Stimulated activated CD8-positive, alpha-beta memory T cell treated with anti-CD3 and anti-CD28 coated beads, Interleukin-4, amount 100 ng/mL, for 1 hour (primary cell): ENCODE data around the gene TMEM131L.

ENCODE experiments used
- DNase-seq, 2 donors: peaks; one replicate each; pipeline ENCODE4 v3.0.0-alpha.2; 2020; ENCODE audit warnings: low read depth in 2 of 2, low spot score in 1 of 2

The TMEM131L gene

GRCh38 chr4:153570228-153570973, 104.2 kb downstream of the TMEM131L start:
- no peak for DNase-seq

GRCh38 chr4:153571006-153571545, 104.9 kb downstream of the TMEM131L start:
- DNase-seq = no peak

DNA sequence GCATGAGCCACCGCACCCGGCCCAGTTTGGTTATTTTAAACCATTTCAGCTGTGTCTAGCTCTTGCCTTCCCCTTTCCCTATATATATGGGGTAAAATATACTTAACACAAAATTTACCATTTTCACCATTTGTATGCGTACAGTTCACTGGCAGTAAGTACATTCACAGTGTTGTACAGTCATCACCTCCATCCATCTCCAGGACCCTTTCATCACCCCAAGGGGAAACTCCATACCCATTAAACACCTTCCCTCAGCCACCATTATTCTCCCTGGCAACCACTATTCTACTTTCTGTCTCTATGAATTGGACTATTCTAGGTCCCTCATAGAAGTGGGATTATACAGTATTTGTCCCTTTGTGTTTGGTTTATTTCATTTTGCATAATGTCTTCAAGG, 106.4 kb downstream of the TMEM131L start:
- no peak for DNase-seq

- DNase-seq = no peak
These were observed 107.1 kb downstream of the TMEM131L start for GRCh38 chr4:153573221-153573620.

- DNase-seq = peak in 1 of 2 donors; percentile 45
These were observed 108.0 kb downstream of the TMEM131L start for GRCh38 chr4:153573881-153574802.

GRCh38 chr4:153576443-153576774, 110.2 kb downstream of the TMEM131L start:
- DNase-seq = no peak

GRCh38 chr4:153577053-153577452, 110.9 kb downstream of the TMEM131L start:
- no peak for DNase-seq

- DNase-seq = no peak
These were observed 113.2 kb downstream of the TMEM131L start for GRCh38 chr4:153579410-153579809.

DNA sequence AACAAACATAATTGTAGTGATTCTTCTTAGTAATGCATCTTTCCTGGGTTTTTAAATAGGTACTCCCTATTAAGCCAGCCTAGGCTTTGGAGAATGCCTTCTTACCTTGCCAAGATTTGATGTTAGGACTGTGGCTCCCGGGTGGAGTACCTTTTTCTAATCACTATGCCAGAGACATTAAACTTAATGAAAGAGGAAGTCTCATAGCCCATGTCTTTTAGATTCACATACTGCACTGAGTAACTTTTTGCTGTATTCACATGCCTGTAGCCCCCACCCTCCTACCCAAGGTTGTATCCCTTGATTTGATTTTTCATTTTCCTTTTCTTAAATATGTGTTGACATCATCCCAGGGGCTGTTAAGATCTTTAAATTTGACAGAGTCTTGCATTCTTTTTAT, 113.7 kb downstream of the TMEM131L start:
- no peak for DNase-seq

DNA sequence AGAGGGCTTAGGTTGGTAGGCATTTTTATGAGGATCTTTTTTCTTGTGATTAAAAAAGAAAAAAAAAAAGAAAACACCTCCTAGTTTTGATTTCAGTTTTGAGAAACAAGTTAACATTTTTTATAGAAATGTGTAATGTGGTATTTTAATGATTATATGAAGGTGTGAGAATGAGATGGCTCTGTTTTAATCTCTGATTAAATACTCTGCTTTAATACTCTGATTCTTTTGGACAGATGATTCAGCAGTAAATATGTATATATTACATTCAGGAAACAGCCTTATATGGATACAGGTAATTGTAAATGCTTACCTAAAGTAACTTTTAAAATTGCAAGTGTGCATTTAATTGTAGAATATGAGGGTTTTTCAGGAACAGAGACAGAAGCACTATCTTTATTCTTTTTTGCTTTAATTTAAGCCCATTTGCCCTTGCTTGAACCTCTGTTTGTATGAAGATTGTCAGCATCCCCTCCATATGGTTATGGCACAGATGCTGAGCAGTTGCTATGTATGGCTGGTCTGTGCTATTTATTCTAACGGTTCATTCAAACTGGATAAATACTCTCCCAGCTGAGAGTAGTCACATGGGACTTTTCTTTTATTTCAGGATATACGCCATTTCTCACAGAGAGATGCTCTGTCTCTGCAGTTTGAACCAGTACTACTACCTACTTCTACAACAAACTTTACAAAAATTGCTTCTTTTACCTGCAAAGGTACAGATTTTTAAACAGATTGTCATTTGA, 117.0 kb downstream of the TMEM131L start:
- no peak for DNase-seq

- DNase-seq = no peak
These were observed 118.9 kb downstream of the TMEM131L start for GRCh38 chr4:153585026-153585425.

DNA sequence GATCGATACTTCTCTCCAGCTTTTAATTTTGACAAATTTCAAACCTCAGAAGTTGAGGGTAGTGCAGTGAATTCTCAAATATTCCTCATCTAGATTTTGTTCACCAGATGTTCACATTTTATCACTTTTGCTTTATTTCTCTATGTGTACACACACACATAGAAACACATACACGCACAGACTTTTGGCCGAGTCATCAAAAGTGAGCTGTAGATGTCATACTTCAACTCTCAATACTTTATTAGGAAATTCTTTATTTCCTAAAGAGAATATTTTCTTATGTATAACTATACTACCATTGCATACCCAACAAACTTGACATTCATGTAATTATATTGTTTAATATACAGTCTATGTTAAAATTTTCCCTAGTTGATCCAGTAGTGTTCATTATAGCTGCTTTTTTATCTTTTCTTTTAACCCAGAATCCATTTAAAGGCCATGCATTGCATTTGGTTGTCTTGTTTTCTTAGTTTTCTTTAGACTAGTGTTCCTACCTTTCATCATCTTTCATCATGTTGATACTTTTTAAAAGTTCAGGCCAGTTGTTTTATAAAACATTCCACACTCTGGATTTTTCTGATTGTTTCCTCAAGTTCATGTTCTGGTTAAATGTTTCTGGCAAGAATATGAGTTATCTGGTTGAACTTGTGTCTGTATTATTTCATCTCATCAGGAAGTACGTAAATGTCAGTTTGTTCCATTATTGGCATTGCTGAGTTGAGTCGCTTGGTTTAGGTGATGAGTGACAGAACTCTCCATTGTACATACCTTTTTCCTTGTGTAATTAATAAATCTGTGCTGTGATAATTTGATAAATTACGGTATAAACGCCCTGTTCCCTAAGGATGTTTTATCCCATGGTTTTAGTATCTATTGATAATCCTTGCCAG, 123.8 kb downstream of the TMEM131L start:
- DNase-seq = no peak

- DNase-seq = no peak
These were observed 125.3 kb downstream of the TMEM131L start for GRCh38 chr4:153591441-153591840.

- no peak for DNase-seq
These were observed 125.9 kb downstream of the TMEM131L start for GRCh38 chr4:153592064-153592463.

DNA sequence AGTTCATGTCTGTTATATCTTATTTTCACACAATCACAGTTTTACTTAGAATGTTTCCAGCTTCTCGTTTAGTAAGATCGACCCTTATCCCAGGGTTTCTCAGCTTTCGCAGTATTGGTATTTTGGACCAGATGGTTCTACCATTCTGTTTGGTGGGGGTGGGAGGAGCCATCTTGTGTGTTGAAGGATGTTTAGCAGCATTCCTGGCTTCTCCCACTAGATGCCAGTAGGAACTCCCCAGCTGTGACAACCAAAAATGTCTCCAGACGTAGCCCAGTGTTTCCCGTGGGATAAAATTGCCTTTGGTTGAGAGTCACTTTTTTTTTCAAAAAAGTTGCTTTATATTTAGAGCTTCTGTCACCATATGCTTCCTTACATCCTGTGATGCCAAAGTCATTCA, 127.0 kb downstream of the TMEM131L start:
- DNase-seq = no peak

- DNase-seq = no peak
These were observed 128.1 kb downstream of the TMEM131L start for GRCh38 chr4:153594210-153594609.

DNA sequence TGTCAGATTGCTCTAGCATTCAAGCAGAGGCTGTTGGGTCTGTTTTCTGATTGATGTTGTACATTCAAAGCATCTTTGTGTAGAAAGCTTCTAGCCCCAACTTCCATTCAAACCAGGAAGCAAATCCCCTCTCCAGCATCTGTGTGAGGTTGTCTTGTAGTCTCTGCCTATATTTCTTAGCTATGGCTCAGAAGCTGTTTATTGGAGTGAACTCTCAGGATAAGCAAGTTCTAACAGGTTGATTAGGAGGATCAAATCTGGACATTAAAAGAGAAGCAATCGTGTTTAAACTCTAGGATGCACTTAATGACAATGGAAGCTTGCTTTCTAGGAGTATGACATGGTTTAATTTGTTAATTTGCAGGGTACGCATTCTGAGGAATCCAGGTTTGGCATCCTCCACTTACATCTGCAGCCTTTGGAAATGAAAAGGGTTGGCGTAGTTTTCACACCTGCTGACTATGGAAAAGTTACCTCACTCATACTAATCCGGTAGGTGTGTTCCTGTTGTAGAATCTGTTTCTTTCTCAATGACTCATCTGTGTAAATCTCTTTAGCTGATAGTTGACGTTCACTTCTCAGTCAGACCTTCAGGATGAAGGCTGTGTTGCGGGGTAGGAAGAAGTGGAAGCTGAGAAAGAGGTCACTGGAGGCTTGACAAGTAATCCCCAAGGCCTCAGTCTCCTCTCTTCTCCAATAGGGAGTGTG, 129.9 kb downstream of the TMEM131L start:
- DNase-seq = no peak

GRCh38 chr4:153602758-153603157, 136.6 kb downstream of the TMEM131L start:
- no peak for DNase-seq

DNA sequence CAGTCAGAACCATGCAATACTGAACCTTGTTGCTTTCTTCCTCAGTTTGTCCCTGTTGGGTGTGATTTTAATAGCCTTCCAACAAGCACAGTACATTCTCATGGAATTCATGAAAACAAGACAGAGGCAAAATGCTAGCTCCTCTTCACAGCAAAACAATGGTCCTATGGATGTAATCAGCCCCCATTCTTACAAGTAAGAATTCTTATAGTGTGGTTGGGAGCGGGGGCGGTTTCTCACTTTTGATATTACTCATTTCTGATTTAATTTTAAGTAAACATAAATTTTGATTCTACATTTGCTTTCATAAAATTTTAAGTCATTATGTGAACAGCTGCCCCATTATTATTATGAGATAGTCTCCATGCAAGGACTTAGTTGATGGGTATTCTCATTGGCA, 137.1 kb downstream of the TMEM131L start:
- DNase-seq = no peak

DNA sequence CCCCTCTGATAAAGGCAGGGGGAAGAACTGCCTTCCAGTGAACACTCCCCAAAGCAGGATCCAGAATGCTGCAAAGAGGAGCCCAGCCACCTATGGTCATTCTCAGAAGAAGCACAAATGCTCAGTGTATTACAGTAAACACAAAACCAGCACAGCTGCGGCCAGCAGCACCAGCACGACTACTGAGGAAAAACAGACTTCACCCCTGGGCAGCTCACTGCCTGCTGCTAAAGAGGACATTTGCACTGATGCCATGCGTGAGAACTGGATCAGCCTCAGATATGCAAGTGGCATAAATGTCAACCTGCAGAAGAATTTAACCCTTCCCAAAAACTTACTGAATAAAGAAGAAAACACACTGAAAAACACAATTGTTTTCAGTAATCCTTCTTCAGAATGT, 137.7 kb downstream of the TMEM131L start:
- DNase-seq = no peak
